Keratinocyte (primary cell): ENCODE data around the gene ANKRD53.

ENCODE experiments used
- EZH2 ChIP-seq: IDR thresholded peaks from one replicate; pipeline ENCODE4 v1.6.1; 2012; ENCODE audit warnings: inconsistent platforms, mild to moderate bottlenecking, low read length, moderate library complexity
- TF ChIP-seq, protein P1 (sequence below), 3 experiments: IDR thresholded peaks in 1 of 3; conservative IDR thresholded peaks in 1 of 3; optimal IDR thresholded peaks in 1 of 3; 2 replicates in 2 of 3; 3 replicates in 1 of 3; pipeline versions ENCODE3 to v1.5.1; 2011; ENCODE audit warnings: low read length in 3 of 3, mild to moderate bottlenecking in 3 of 3, moderate library complexity in 2 of 3, control low read depth in 1 of 3, inconsistent platforms in 1 of 3; ENCODE audit not compliant: insufficient read depth in 2 of 3; ENCODE audit errors: extremely low read depth in 1 of 3

GRCh38 chr2:70938586-70938950 lies 39.9 kb upstream of the ANKRD53 start:
- TF ChIP-seq, protein P1, sequence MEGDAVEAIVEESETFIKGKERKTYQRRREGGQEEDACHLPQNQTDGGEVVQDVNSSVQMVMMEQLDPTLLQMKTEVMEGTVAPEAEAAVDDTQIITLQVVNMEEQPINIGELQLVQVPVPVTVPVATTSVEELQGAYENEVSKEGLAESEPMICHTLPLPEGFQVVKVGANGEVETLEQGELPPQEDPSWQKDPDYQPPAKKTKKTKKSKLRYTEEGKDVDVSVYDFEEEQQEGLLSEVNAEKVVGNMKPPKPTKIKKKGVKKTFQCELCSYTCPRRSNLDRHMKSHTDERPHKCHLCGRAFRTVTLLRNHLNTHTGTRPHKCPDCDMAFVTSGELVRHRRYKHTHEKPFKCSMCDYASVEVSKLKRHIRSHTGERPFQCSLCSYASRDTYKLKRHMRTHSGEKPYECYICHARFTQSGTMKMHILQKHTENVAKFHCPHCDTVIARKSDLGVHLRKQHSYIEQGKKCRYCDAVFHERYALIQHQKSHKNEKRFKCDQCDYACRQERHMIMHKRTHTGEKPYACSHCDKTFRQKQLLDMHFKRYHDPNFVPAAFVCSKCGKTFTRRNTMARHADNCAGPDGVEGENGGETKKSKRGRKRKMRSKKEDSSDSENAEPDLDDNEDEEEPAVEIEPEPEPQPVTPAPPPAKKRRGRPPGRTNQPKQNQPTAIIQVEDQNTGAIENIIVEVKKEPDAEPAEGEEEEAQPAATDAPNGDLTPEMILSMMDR (optimal IDR thresholded peaks at IDR 0.05 in 1 of 3, IDR thresholded peaks at IDR 0.05 in 1 of 3, conservative IDR thresholded peaks at IDR 0.05 in 1 of 3; ENCODE audit: extremely low read depth in 1 of 3, insufficient read depth in 2 of 3, low read length in 3 of 3): no peak
- no peak for TF ChIP-seq EZH2
